Upper lobe of left lung (tissue), 4 donors: ENCODE data around the gene TNFRSF6B.

Experiments
- EP300 ChIP-seq, 4 donors: sonication (generic); formaldehyde crosslinking; IDR thresholded peaks; one replicate each; pipeline ENCODE4 v1.5.1; 2017; ENCODE audit warnings: antibody characterized with exemption in 4 of 4, control low read depth in 2 of 4
- POLR2A ChIP-seq, 4 donors: fragments of 450-650 bp; IDR thresholded peaks; one replicate each; pipeline ENCODE4 v1.5.1; 2016 to 2017; ENCODE audit warnings: antibody characterized with exemption in 4 of 4, mild to moderate bottlenecking in 2 of 4
- POLR2AphosphoS5 ChIP-seq, 2 donors: sonication (generic); formaldehyde crosslinking; IDR thresholded peaks; one replicate each; pipeline ENCODE4 v1.5.1; 2017; ENCODE audit warnings: antibody characterized with exemption in 2 of 2
- TF ChIP-seq, protein P1 (sequence below), 6 experiments: fragments of 450-650 bp in 4 of 6; fragments of 200-600 bp in 2 of 6; sonication (generic) in 2 of 6; IDR thresholded peaks; one replicate each; pipeline ENCODE4 v1.5.1; 2016 to 2019; ENCODE audit warnings: antibody characterized with exemption in 6 of 6

DNA sequence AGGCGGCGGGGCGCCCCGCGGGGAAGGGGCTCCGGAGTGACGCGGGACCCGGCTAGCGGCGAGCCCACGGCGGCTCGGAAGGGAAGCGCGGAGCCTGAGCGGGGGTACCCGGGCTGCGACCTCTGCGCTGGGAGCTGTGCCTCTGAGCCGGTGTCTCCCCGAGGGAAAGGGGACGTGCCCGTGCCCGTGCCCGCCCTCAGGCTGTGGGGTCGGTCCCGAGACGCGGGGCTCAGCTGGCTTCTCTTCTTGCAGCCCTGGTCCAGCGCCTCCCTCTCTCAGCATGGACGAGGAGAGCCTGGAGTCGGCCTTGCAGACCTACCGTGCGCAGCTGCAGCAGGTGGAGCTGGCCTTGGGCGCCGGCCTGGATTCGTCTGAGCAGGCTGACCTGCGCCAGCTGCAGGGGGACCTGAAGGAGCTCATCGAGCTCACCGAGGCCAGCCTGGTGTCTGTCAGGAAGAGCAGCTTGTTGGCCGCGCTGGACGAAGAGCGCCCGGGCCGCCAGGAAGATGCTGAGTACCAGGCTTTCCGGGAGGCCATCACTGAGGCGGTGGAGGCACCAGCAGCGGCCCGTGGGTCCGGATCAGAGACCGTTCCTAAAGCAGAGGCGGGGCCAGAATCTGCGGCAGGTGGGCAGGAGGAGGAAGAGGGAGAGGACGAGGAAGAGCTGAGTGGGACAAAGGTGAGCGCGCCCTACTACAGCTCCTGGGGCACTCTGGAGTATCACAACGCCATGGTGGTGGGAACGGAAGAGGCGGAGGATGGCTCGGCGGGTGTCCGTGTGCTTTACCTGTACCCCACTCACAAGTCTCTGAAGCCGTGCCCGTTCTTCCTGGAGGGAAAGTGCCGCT lies 12.1 kb downstream of the TNFRSF6B start:
- TF ChIP-seq, protein P1, sequence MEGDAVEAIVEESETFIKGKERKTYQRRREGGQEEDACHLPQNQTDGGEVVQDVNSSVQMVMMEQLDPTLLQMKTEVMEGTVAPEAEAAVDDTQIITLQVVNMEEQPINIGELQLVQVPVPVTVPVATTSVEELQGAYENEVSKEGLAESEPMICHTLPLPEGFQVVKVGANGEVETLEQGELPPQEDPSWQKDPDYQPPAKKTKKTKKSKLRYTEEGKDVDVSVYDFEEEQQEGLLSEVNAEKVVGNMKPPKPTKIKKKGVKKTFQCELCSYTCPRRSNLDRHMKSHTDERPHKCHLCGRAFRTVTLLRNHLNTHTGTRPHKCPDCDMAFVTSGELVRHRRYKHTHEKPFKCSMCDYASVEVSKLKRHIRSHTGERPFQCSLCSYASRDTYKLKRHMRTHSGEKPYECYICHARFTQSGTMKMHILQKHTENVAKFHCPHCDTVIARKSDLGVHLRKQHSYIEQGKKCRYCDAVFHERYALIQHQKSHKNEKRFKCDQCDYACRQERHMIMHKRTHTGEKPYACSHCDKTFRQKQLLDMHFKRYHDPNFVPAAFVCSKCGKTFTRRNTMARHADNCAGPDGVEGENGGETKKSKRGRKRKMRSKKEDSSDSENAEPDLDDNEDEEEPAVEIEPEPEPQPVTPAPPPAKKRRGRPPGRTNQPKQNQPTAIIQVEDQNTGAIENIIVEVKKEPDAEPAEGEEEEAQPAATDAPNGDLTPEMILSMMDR (IDR thresholded peaks at IDR 0.05) = no peak
- TF ChIP-seq POLR2A (IDR thresholded peaks at IDR 0.05) (no peak), EP300 (IDR thresholded peaks at IDR 0.05) (no peak), POLR2AphosphoS5 (IDR thresholded peaks at IDR 0.05) (no peak)
